WTC11 (cell line): ENCODE data around the gene GRAMD1B. TPM values are rescaled to one million over a fixed set of nuclear protein-coding genes. Genes with fewer than 3 reads are reported as not detected.
A peak's percentile ranks its signal among the peaks of the same experiment; 100 is the strongest.

ENCODE experiments used
- ATAC-seq: fragments of 200-7000 bp; cut with Tn5 transposase; 2 replicates; pipeline ENCODE4 v1.10.0; 2021; ENCODE audit warnings: mild to moderate bottlenecking, moderate library complexity
- CTCF ChIA-PET: fragments of 300-600 bp; sonication (Branson Sonifier 250); formaldehyde crosslinking; loops from one replicate; lab custom pipeline; 2021; ENCODE audit warnings: antibody characterized with exemption; lab: Charles Lee
- POLR2A ChIA-PET: fragments of 350-600 bp; sonication (Branson Sonifier 250); formaldehyde crosslinking; loops from one replicate; lab custom pipeline; 2021; ENCODE audit warnings: antibody characterized with exemption; lab: Charles Lee
- DNase-seq: peaks from one replicate; pipeline ENCODE4 v3.0.0; 2021; ENCODE audit warnings: low spot score
- H3K27ac Mint-ChIP-seq: 2 replicates; pipeline ENCODE4 v1.8.0; 2021; ENCODE audit warnings: mixed read lengths
- H3K27me3 Mint-ChIP-seq: 2 replicates; pipeline ENCODE4 v1.8.0; 2021; ENCODE audit warnings: low read depth, mild to moderate bottlenecking, moderate library complexity, mixed read lengths
- H3K36me3 Mint-ChIP-seq: 2 replicates; pipeline ENCODE4 v1.8.0; 2021; ENCODE audit warnings: mixed read lengths
- H3K4me1 Mint-ChIP-seq: 2 replicates; pipeline ENCODE4 v1.8.0; 2022; ENCODE audit warnings: mixed read lengths
- H3K4me3 Mint-ChIP-seq: 2 replicates; pipeline ENCODE4 v1.8.0; 2021; ENCODE audit warnings: mild to moderate bottlenecking, moderate library complexity, mixed read lengths
- H3K9me3 Mint-ChIP-seq: 2 replicates; pipeline ENCODE4 v1.8.0; 2021; ENCODE audit warnings: mixed read lengths
- ATF1 ChIP-seq: sonication (generic); formaldehyde crosslinking; IDR thresholded peaks from 2 replicates; pipeline ENCODE4 v1.8.1; 2023; ENCODE audit warnings: mild to moderate bottlenecking, moderate library complexity, missing genetic modification reagents
- FOXP4 ChIP-seq: sonication (generic); formaldehyde crosslinking; IDR thresholded peaks from 2 replicates; pipeline ENCODE4 v1.8.0; 2022; ENCODE audit warnings: mild to moderate bottlenecking, missing genetic modification reagents
- HMGXB4 ChIP-seq: sonication (generic); formaldehyde crosslinking; IDR thresholded peaks from 2 replicates; pipeline ENCODE4 v1.8.1; 2023; ENCODE audit warnings: mild to moderate bottlenecking, moderate library complexity, missing genetic modification reagents
- IRF2 ChIP-seq: sonication (generic); formaldehyde crosslinking; IDR thresholded peaks from 2 replicates; pipeline ENCODE4 v1.8.0; 2022; ENCODE audit warnings: low read depth, missing genetic modification reagents, borderline replicate concordance
- JAZF1 ChIP-seq: fragments of 250-450 bp; sonication (Bioruptor Pico); IDR thresholded peaks from 2 replicates; pipeline ENCODE4 v1.9.0; 2021; ENCODE audit warnings: moderate library complexity, mild to moderate bottlenecking, inconsistent platforms
- NFATC4 ChIP-seq: fragments of 250-450 bp; sonication (Bioruptor Pico); IDR thresholded peaks from 2 replicates; pipeline ENCODE4 v1.9.0; 2021; ENCODE audit warnings: mild to moderate bottlenecking
- NFE2L1 ChIP-seq: sonication (generic); formaldehyde crosslinking; IDR thresholded peaks from 2 replicates; pipeline ENCODE4 v1.8.1; 2023; ENCODE audit warnings: missing genetic modification reagents
- PREB ChIP-seq: sonication (generic); formaldehyde crosslinking; IDR thresholded peaks from 2 replicates; pipeline ENCODE4 v1.8.1; 2022; ENCODE audit warnings: mild to moderate bottlenecking, missing genetic modification reagents, moderate library complexity, borderline replicate concordance
- SMAD3 ChIP-seq: sonication (generic); formaldehyde crosslinking; IDR thresholded peaks from 2 replicates; pipeline ENCODE4 v1.8.0; 2022; ENCODE audit warnings: missing genetic modification reagents, mild to moderate bottlenecking, borderline replicate concordance
- TEAD4 ChIP-seq: sonication (generic); formaldehyde crosslinking; IDR thresholded peaks from 2 replicates; pipeline ENCODE4 v1.8.0; 2022; ENCODE audit warnings: mild to moderate bottlenecking, missing genetic modification reagents
- TP53 ChIP-seq: sonication (generic); formaldehyde crosslinking; IDR thresholded peaks from 2 replicates; pipeline ENCODE4 v1.8.1; 2023; ENCODE audit warnings: mild to moderate bottlenecking, missing genetic modification reagents
- USF2 ChIP-seq: sonication (generic); formaldehyde crosslinking; IDR thresholded peaks from 2 replicates; pipeline ENCODE4 v1.8.1; 2023; ENCODE audit warnings: mild to moderate bottlenecking, missing genetic modification reagents, moderate library complexity
- ZNF219 ChIP-seq: sonication (generic); formaldehyde crosslinking; IDR thresholded peaks from 2 replicates; pipeline ENCODE4 v1.8.0; 2023; ENCODE audit warnings: missing genetic modification reagents, mild to moderate bottlenecking, borderline replicate concordance
- ZNF416 ChIP-seq: fragments of 250-450 bp; sonication (Bioruptor Pico); IDR thresholded peaks from 2 replicates; pipeline ENCODE4 v1.9.0; 2021; ENCODE audit warnings: mild to moderate bottlenecking, inconsistent platforms
- total RNA-seq: library from RNA; stranded (reverse); gene quantifications from 3 replicates; pipeline ENCODE4 v1.2.3, GENCODE V29; 2021
- TF ChIP-seq, protein P1 (sequence below): sonication (generic); formaldehyde crosslinking; IDR thresholded peaks from 2 replicates; pipeline ENCODE4 v1.8.0; 2022; ENCODE audit warnings: missing genetic modification reagents

Gene GRAMD1B
- total RNA-seq, 1 experiment from 2014 or later = 31.5 TPM

- no peaks in the 10 kb centered on the region for H3K27me3 Mint-ChIP-seq
- DNase-seq (no peak), ATAC-seq (peak; percentile 31)
- H3K27ac Mint-ChIP-seq = peak overlapping the region; percentile 82; the same call in 1 of the 2 replicates
- H3K4me1 Mint-ChIP-seq = peaks cover 42% of the 10 kb centered on the region
- H3K4me3 Mint-ChIP-seq = peak overlapping the region; percentile 55
- no peaks in the 10 kb centered on the region for H3K36me3 Mint-ChIP-seq
- ChIA-PET POLR2A (no interaction called here), CTCF (interaction anchor here (0.6 to 4.1 kb wide), 14 partner anchors 9 to 506 kb away, joined by 3 to 50 read pairs (median 6); no protein-coding TSS in a partner anchor)
- H3K9me3 Mint-ChIP-seq = peaks cover 2% of the 10 kb centered on the region
- TF ChIP-seq ZNF416 (no peak), TP53 (CRISPR knock-in tag) (peak; percentile 36; the same call in 1 of the 2 replicates)
These were observed 129.9 kb downstream of the GRAMD1B start for GRCh38 chr11:123560006-123560405.

GRCh38 chr11:123561431-123561800 is 131.3 kb downstream of the GRAMD1B start:
- no peaks in the 10 kb centered on the region for H3K27me3 Mint-ChIP-seq
- ATAC-seq = peak; percentile 8
- no peak for TF ChIP-seq FOXP4
- TF ChIP-seq NFE2L1 = no peak
- no peak for TF ChIP-seq ZNF219 (CRISPR knock-in tag)
- TF ChIP-seq, protein P1, sequence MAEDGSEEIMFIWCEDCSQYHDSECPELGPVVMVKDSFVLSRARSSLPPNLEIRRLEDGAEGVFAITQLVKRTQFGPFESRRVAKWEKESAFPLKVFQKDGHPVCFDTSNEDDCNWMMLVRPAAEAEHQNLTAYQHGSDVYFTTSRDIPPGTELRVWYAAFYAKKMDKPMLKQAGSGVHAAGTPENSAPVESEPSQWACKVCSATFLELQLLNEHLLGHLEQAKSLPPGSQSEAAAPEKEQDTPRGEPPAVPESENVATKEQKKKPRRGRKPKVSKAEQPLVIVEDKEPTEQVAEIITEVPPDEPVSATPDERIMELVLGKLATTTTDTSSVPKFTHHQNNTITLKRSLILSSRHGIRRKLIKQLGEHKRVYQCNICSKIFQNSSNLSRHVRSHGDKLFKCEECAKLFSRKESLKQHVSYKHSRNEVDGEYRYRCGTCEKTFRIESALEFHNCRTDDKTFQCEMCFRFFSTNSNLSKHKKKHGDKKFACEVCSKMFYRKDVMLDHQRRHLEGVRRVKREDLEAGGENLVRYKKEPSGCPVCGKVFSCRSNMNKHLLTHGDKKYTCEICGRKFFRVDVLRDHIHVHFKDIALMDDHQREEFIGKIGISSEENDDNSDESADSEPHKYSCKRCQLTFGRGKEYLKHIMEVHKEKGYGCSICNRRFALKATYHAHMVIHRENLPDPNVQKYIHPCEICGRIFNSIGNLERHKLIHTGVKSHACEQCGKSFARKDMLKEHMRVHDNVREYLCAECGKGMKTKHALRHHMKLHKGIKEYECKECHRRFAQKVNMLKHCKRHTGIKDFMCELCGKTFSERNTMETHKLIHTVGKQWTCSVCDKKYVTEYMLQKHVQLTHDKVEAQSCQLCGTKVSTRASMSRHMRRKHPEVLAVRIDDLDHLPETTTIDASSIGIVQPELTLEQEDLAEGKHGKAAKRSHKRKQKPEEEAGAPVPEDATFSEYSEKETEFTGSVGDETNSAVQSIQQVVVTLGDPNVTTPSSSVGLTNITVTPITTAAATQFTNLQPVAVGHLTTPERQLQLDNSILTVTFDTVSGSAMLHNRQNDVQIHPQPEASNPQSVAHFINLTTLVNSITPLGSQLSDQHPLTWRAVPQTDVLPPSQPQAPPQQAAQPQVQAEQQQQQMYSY (CRISPR knock-in tag) = no peak
- CTCF ChIA-PET = interaction anchor here (0.6 to 4.1 kb wide), 30 partner anchors 9 to 300 kb away, joined by 3 to 50 read pairs (median 6); no protein-coding TSS in a partner anchor
- H3K9me3 Mint-ChIP-seq = no peaks in the 10 kb centered on the region
- POLR2A ChIA-PET = interaction anchor here (0.7 kb wide), 1 partner anchor 20 kb away, joined by 3 read pairs; no protein-coding TSS in a partner anchor
- no peak overlapping the region for H3K4me3 Mint-ChIP-seq
- no peaks in the 10 kb centered on the region for H3K36me3 Mint-ChIP-seq
- DNase-seq = no peak
- peaks cover 49% of the 10 kb centered on the region for H3K4me1 Mint-ChIP-seq
- H3K27ac Mint-ChIP-seq = no peak overlapping the region

GRCh38 chr11:123562158-123562557 is 132.1 kb downstream of the GRAMD1B start:
- H3K4me1 Mint-ChIP-seq = peaks cover 55% of the 10 kb centered on the region
- H3K27ac Mint-ChIP-seq = no peak overlapping the region
- H3K9me3 Mint-ChIP-seq = no peaks in the 10 kb centered on the region
- POLR2A ChIA-PET = no interaction called here
- no peak overlapping the region for H3K4me3 Mint-ChIP-seq
- no peaks in the 10 kb centered on the region for H3K27me3 Mint-ChIP-seq
- DNase-seq (no peak), ATAC-seq (no peak)
- CTCF ChIA-PET = interaction anchor here (1.3 to 4.1 kb wide), 10 partner anchors 10 to 301 kb away, joined by 5 to 50 read pairs (median 14); no protein-coding TSS in a partner anchor
- no peaks in the 10 kb centered on the region for H3K36me3 Mint-ChIP-seq
- no peak for TF ChIP-seq HMGXB4 (CRISPR knock-in tag)
- TF ChIP-seq TEAD4 (CRISPR knock-in tag) = no peak
- no peak for TF ChIP-seq ATF1
- TF ChIP-seq USF2 (CRISPR knock-in tag) = no peak
- TF ChIP-seq IRF2 (CRISPR knock-in tag) = no peak
- no peak for TF ChIP-seq NFATC4 (CRISPR knock-in tag)
- no peak for TF ChIP-seq JAZF1 (CRISPR knock-in tag)
- no peak for TF ChIP-seq SMAD3 (CRISPR knock-in tag)
- TF ChIP-seq NFE2L1 = no peak
- TF ChIP-seq PREB (CRISPR knock-in tag) = no peak
